Nephron progenitor cell (in vitro differentiated cells): ENCODE measurements around the gene TADA2B.

Experiments used
- DNase-seq: peaks from one replicate; pipeline ENCODE4 v3.0.0; 2021
- H3K27ac Mint-ChIP-seq: 2 replicates; pipeline ENCODE4 v1.8.0; 2021; ENCODE audit warnings: mild to moderate bottlenecking, moderate library complexity, mixed read lengths
- H3K27me3 Mint-ChIP-seq: 2 replicates; pipeline ENCODE4 v1.8.0; 2021; ENCODE audit warnings: mild to moderate bottlenecking, low read depth, mixed read lengths; ENCODE audit not compliant: poor library complexity
- H3K36me3 Mint-ChIP-seq: 2 replicates; pipeline ENCODE4 v1.8.0; 2021; ENCODE audit warnings: low read depth, mixed read lengths
- H3K4me1 Mint-ChIP-seq: 2 replicates; pipeline ENCODE4 v1.8.0; 2021; ENCODE audit warnings: mixed read lengths
- H3K4me3 Mint-ChIP-seq: 2 replicates; pipeline ENCODE4 v1.8.0; 2021; ENCODE audit warnings: mild to moderate bottlenecking, moderate library complexity, mixed read lengths
- H3K9me3 Mint-ChIP-seq: 2 replicates; pipeline ENCODE4 v1.8.0; 2021; ENCODE audit warnings: mild to moderate bottlenecking, moderate library complexity, mixed read lengths
- CTCF ChIP-seq: fragments of 200-600 bp; sonication (generic); IDR thresholded peaks from 2 replicates; pipeline ENCODE4 v1.5.0; 2021; ENCODE audit warnings: antibody characterized with exemption

TADA2B gene

GRCh38 chr4:7042503-7043283, 479 bp upstream of the TADA2B start:
- Mint-ChIP-seq H3K4me3 (peak overlapping the region; percentile 92), H3K27ac (peak overlapping the region; percentile 77), H3K27me3 (peaks cover 23% of the 10 kb centered on the region), H3K4me1 (peaks cover 53% of the 10 kb centered on the region), H3K9me3 (no peaks in the 10 kb centered on the region), H3K36me3 (no peaks in the 10 kb centered on the region)
- no peak for TF ChIP-seq CTCF
- peak; percentile 96 for DNase-seq

DNA sequence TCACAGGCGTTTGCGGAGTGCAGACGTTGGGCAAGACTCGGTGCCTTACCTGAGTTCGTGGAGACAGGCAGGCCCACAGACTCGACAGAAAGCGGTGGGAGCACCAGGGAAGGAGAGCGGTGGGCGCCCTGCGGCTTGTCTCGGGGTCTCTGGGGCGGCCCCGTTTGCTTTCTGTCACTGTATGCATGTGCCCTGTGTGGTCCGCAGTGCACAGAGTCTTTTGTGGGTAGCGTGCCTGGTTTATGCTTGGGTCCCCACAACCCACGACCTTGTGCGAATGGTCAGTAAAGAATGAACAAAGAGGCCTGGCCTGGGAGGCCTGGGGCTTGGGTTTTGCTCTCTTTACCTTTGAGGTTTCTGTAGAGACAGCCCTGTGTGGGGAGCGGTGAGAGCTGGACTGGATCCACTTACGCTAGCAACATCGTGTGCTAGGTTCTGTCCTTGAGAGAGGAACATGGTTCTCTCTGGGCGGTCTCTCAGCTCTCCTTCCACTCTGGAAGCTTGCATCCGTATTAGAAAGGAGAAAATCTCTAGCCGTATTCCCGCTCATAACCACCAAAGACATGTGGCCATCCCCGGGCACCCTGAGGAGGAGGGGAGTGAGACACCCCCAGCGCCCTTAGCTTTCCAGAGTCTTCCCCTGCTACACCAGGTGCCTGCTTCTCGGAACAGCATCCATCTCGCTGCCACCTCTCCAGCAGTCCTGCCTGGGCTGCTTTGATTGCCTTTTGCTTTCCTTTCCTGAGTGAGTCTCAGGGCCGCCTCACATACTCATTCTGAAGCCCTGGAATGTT, 1.2 kb downstream of the TADA2B start:
- Mint-ChIP-seq H3K36me3 (peaks cover 3% of the 10 kb centered on the region), H3K27me3 (peaks cover 23% of the 10 kb centered on the region), H3K4me3 (peak overlapping the region; percentile 86), H3K4me1 (peaks cover 57% of the 10 kb centered on the region), H3K27ac (no peak overlapping the region), H3K9me3 (no peaks in the 10 kb centered on the region)
- no peak for DNase-seq
- no peak for TF ChIP-seq CTCF

DNA sequence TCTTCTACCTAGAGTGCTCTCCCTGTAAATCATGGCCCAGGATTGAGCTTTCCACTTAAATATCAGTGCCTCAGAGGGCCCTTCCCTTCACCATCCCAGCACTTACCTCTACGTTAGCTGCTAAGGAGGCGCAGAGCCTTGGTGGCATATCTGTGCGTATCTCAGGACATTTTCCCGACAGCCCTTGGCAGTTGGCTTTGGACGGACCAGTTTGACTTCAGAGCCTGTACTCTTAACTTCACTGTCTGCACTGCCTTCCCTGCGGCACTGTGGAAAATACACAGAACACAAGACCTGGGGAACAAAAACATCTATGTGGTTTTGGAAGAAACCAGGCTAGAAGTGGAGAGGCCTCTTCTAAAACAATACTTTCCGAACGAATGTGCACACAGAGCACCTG, 2.4 kb downstream of the TADA2B start:
- no peak for TF ChIP-seq CTCF
- peak overlapping the region; percentile 30 for H3K27ac Mint-ChIP-seq

GRCh38 chr4:7045961-7046921, 3.1 kb downstream of the TADA2B start:
- H3K4me3 Mint-ChIP-seq: peak overlapping the region; percentile 86
- peak overlapping the region; percentile 76 for H3K27ac Mint-ChIP-seq
- peaks cover 3% of the 10 kb centered on the region for H3K36me3 Mint-ChIP-seq
- peaks cover 59% of the 10 kb centered on the region for H3K4me1 Mint-ChIP-seq
- no peak for DNase-seq
- no peaks in the 10 kb centered on the region for H3K9me3 Mint-ChIP-seq
- no peak for TF ChIP-seq CTCF
- H3K27me3 Mint-ChIP-seq: peaks cover 12% of the 10 kb centered on the region

More for the DNA sequence above, 2.4 kb downstream of the TADA2B start:
- Mint-ChIP-seq H3K9me3 (no peaks in the 10 kb centered on the region), H3K4me1 (peaks cover 57% of the 10 kb centered on the region), H3K36me3 (peaks cover 3% of the 10 kb centered on the region), H3K27me3 (peaks cover 19% of the 10 kb centered on the region), H3K4me3 (peak overlapping the region; percentile 86)
- DNase-seq: no peak

GRCh38 chr4:7046971-7047370, 3.8 kb downstream of the TADA2B start:
- no peak for DNase-seq
- TF ChIP-seq CTCF: no peak
- H3K9me3 Mint-ChIP-seq: no peaks in the 10 kb centered on the region
- H3K27ac Mint-ChIP-seq: peak overlapping the region; percentile 76
- peaks cover 52% of the 10 kb centered on the region for H3K4me1 Mint-ChIP-seq
- no peak overlapping the region for H3K4me3 Mint-ChIP-seq
- peaks cover 5% of the 10 kb centered on the region for H3K27me3 Mint-ChIP-seq
- peaks cover 3% of the 10 kb centered on the region for H3K36me3 Mint-ChIP-seq
